ENCODE results near the gene MTERF2. TPM values are rescaled to one million over a fixed set of nuclear protein-coding genes. Genes with fewer than 3 reads are reported as not detected.

Gene MTERF2
- polyA plus RNA-seq, 4 donors, result 4.9 to 20.8 (median 13.5) TPM

DNA sequence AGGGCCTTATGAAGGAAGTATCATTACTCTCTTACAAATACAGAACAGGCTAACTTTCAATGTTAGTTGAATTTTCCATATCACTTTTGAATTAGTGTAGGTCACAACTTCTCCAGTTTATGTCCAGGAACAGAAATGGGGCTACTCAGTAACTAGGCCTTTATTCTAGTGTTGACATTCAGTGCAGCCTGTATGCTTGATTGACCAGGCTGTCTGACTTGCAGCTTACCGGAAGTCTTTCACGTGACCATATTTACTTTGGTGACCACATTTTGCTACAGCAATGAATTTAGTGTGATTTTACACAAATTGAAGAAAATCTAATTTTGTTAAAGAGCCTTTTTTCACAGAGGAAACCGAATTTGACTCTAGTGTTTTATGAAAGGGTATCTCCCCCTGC is 12.4 kb downstream of the MTERF2 start:
- Histone ChIP-seq H3K27ac (ENCODE audit: low read depth in 1 of 3, low read length in 2 of 3) (peak overlapping the region in 2 of 3 donors; percentile 4 to 51), H3K4me1 (ENCODE audit: control insufficient read depth in 3 of 3, insufficient read depth in 2 of 3, low read depth in 1 of 3, low read length in 2 of 3) (peaks cover 4 to 26% (median 14%) of the 10 kb centered on the region in 3 donors), H3K36me3 (ENCODE audit: control insufficient read depth in 3 of 3, insufficient read depth in 2 of 3, low read depth in 1 of 3, low read length in 3 of 3) (peaks cover 0 to 5% (median 4%) of the 10 kb centered on the region in 3 donors), H3K9me3 (ENCODE audit: control insufficient read depth in 2 of 2, insufficient read depth in 1 of 2, low read depth in 1 of 2, low read length in 1 of 2) (no peaks in the 10 kb centered on the region), H3K27me3 (ENCODE audit: control insufficient read depth in 3 of 3, insufficient read depth in 3 of 3, low read length in 3 of 3) (no peaks in the 10 kb centered on the region), H3K4me3 (ENCODE audit: low read depth in 1 of 3, low read length in 3 of 3) (no peak overlapping the region)
- WGBS, 3 donors, result 74 to 81% (median 77%) methylated on average over 3 of the region's 3 CpGs
- no peak for FAIRE-seq
- DNase-seq, result peak in 1 of 2 donors; percentile 43

DNA sequence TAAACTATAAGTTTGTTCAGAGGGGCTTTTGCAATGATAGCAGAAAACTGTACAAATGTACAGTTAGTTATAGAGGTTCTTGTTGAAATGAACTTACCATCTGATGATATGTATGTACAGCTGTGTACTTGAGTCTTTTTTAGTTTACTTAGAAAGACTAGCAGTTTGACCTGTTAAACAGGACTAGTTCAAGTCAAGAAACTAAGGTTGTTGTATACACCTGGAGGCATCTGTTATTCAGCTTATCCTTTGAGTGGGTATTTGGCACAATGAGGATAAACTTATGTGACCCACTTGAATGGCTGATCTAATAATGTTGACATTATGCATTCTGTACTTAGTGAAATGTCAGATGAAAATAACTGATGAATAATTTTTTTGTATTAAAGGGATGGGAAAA is 13.4 kb downstream of the MTERF2 start:
- Histone ChIP-seq H3K27me3 (ENCODE audit: control insufficient read depth in 3 of 3, insufficient read depth in 3 of 3, low read length in 3 of 3) (no peaks in the 10 kb centered on the region), H3K27ac (ENCODE audit: low read depth in 1 of 3, low read length in 2 of 3) (no peak overlapping the region), H3K4me3 (ENCODE audit: low read depth in 1 of 3, low read length in 3 of 3) (no peak overlapping the region), H3K36me3 (ENCODE audit: control insufficient read depth in 3 of 3, insufficient read depth in 2 of 3, low read depth in 1 of 3, low read length in 3 of 3) (peaks cover 0 to 5% (median 4%) of the 10 kb centered on the region in 3 donors), H3K4me1 (ENCODE audit: control insufficient read depth in 3 of 3, insufficient read depth in 2 of 3, low read depth in 1 of 3, low read length in 2 of 3) (peaks cover 4 to 25% (median 14%) of the 10 kb centered on the region in 3 donors), H3K9me3 (ENCODE audit: control insufficient read depth in 2 of 2, insufficient read depth in 1 of 2, low read depth in 1 of 2, low read length in 1 of 2) (no peaks in the 10 kb centered on the region)
- FAIRE-seq (no peak), DNase-seq (no peak)

DNA sequence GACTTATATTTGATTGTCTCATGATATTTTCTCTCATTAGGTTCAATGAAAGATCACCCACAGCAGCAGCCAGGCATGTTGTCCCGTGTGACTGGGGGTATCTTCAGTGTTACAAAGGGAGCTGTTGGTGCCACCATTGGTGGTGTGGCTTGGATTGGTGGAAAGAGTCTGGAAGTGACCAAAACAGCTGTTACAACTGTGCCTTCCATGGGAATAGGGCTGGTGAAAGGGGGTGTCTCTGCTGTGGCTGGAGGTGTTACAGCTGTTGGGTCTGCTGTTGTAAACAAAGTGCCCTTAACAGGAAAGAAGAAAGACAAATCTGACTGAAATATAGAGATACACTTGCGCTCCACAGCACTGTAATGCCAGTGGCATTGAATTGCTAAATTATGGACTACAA is 15.9 kb downstream of the MTERF2 start:
- DNase-seq, result no peak
- peaks cover 0 to 8% (median 7%) of the 10 kb centered on the region in 3 donors for H3K36me3 ChIP-seq (ENCODE audit: control insufficient read depth in 3 of 3, insufficient read depth in 2 of 3, low read depth in 1 of 3, low read length in 3 of 3)
- no peak for FAIRE-seq
- no peak overlapping the region for H3K27ac ChIP-seq (ENCODE audit: low read depth in 1 of 3, low read length in 2 of 3)
- 98% methylated on average over 2 of the region's 2 CpGs for WGBS, 3 donors
- no peaks in the 10 kb centered on the region for H3K27me3 ChIP-seq (ENCODE audit: control insufficient read depth in 3 of 3, insufficient read depth in 3 of 3, low read length in 3 of 3)
- H3K9me3 ChIP-seq (ENCODE audit: control insufficient read depth in 2 of 2, insufficient read depth in 1 of 2, low read depth in 1 of 2, low read length in 1 of 2), result no peaks in the 10 kb centered on the region
- H3K4me3 ChIP-seq (ENCODE audit: low read depth in 1 of 3, low read length in 3 of 3), result no peak overlapping the region
- H3K4me1 ChIP-seq (ENCODE audit: control insufficient read depth in 3 of 3, insufficient read depth in 2 of 3, low read depth in 1 of 3, low read length in 2 of 3), result peaks cover 4 to 17% (median 14%) of the 10 kb centered on the region in 3 donors

- no peak for DNase-seq
- Histone ChIP-seq H3K9me3 (ENCODE audit: control insufficient read depth in 2 of 2, insufficient read depth in 1 of 2, low read depth in 1 of 2, low read length in 1 of 2) (no peaks in the 10 kb centered on the region), H3K36me3 (ENCODE audit: control insufficient read depth in 3 of 3, insufficient read depth in 2 of 3, low read depth in 1 of 3, low read length in 3 of 3) (peaks cover 0 to 10% (median 5%) of the 10 kb centered on the region in 3 donors), H3K27me3 (ENCODE audit: control insufficient read depth in 3 of 3, insufficient read depth in 3 of 3, low read length in 3 of 3) (no peaks in the 10 kb centered on the region), H3K27ac (ENCODE audit: low read depth in 1 of 3, low read length in 2 of 3) (no peak overlapping the region), H3K4me1 (ENCODE audit: control insufficient read depth in 3 of 3, insufficient read depth in 2 of 3, low read depth in 1 of 3, low read length in 2 of 3) (no peaks in the 10 kb centered on the region), H3K4me3 (ENCODE audit: low read depth in 1 of 3, low read length in 3 of 3) (no peak overlapping the region)
- no peak for FAIRE-seq
- WGBS, 3 donors, result 84 to 92% (median 91%) methylated on average over 2 of the region's 2 CpGs
Measured at GRCh38 chr12:106964526-106964925, 22.4 kb downstream of the MTERF2 start.

GRCh38 chr12:106962286-106962685 is 24.7 kb downstream of the MTERF2 start:
- 86 to 94% (median 94%) methylated on average over 3 of the region's 3 CpGs for WGBS, 3 donors
- FAIRE-seq (no peak), DNase-seq (no peak)
- Histone ChIP-seq H3K36me3 (ENCODE audit: control insufficient read depth in 3 of 3, insufficient read depth in 2 of 3, low read depth in 1 of 3, low read length in 3 of 3) (peaks cover 0 to 11% (median 2%) of the 10 kb centered on the region in 3 donors), H3K4me3 (ENCODE audit: low read depth in 1 of 3, low read length in 3 of 3) (no peak overlapping the region), H3K27me3 (ENCODE audit: control insufficient read depth in 3 of 3, insufficient read depth in 3 of 3, low read length in 3 of 3) (no peaks in the 10 kb centered on the region), H3K27ac (ENCODE audit: low read depth in 1 of 3, low read length in 2 of 3) (no peak overlapping the region), H3K9me3 (ENCODE audit: control insufficient read depth in 2 of 2, insufficient read depth in 1 of 2, low read depth in 1 of 2, low read length in 1 of 2) (no peaks in the 10 kb centered on the region), H3K4me1 (ENCODE audit: control insufficient read depth in 3 of 3, insufficient read depth in 2 of 3, low read depth in 1 of 3, low read length in 2 of 3) (peaks cover 0 to 4% (median 0%) of the 10 kb centered on the region in 3 donors)

DNA sequence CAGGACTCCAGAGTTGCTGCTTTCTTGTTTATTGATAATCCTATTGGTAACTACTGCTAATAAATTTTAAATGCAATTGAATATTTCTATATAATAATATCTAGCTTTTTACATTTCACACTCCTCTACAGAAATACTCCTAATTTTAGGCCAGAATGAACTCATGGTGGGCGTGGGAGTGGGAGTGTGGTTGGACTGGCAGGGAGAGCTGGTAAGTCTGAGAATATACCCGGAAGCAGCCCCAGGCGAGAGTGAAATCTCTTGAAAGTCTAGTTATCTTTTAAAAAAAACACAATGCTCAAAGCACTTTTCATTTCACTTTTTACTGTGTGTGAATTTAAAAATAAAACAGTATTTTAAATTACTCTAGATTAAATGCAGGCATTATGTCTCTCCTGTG is 26.5 kb downstream of the MTERF2 start:
- no peaks in the 10 kb centered on the region for H3K27me3 ChIP-seq (ENCODE audit: control insufficient read depth in 3 of 3, insufficient read depth in 3 of 3, low read length in 3 of 3)
- H3K27ac ChIP-seq (ENCODE audit: low read depth in 1 of 3, low read length in 2 of 3), result no peak overlapping the region
- no peak for FAIRE-seq
- H3K4me3 ChIP-seq (ENCODE audit: low read depth in 1 of 3, low read length in 3 of 3), result no peak overlapping the region
- DNase-seq, result no peak
- peaks cover 0 to 4% (median 0%) of the 10 kb centered on the region in 3 donors for H3K4me1 ChIP-seq (ENCODE audit: control insufficient read depth in 3 of 3, insufficient read depth in 2 of 3, low read depth in 1 of 3, low read length in 2 of 3)
- H3K36me3 ChIP-seq (ENCODE audit: control insufficient read depth in 3 of 3, insufficient read depth in 2 of 3, low read depth in 1 of 3, low read length in 3 of 3), result peaks cover 0 to 9% (median 0%) of the 10 kb centered on the region in 3 donors
- 75 to 81% (median 78%) methylated on average over 3 of the region's 3 CpGs for WGBS, 3 donors
- no peaks in the 10 kb centered on the region for H3K9me3 ChIP-seq (ENCODE audit: control insufficient read depth in 2 of 2, insufficient read depth in 1 of 2, low read depth in 1 of 2, low read length in 1 of 2)

GRCh38 chr12:106957583-106957982 is 29.4 kb downstream of the MTERF2 start:
- Histone ChIP-seq H3K9me3 (ENCODE audit: control insufficient read depth in 2 of 2, insufficient read depth in 1 of 2, low read depth in 1 of 2, low read length in 1 of 2) (no peaks in the 10 kb centered on the region), H3K36me3 (ENCODE audit: control insufficient read depth in 3 of 3, insufficient read depth in 2 of 3, low read depth in 1 of 3, low read length in 3 of 3) (peaks cover 0 to 5% (median 0%) of the 10 kb centered on the region in 3 donors), H3K4me3 (ENCODE audit: low read depth in 1 of 3, low read length in 3 of 3) (peak overlapping the region in 2 of 3 donors; percentile 24 to 63), H3K4me1 (ENCODE audit: control insufficient read depth in 3 of 3, insufficient read depth in 2 of 3, low read depth in 1 of 3, low read length in 2 of 3) (peaks cover 0 to 7% (median 0%) of the 10 kb centered on the region in 3 donors), H3K27me3 (ENCODE audit: control insufficient read depth in 3 of 3, insufficient read depth in 3 of 3, low read length in 3 of 3) (no peaks in the 10 kb centered on the region), H3K27ac (ENCODE audit: low read depth in 1 of 3, low read length in 2 of 3) (no peak overlapping the region)
- DNase-seq (no peak), FAIRE-seq (no peak)
- 8 to 20% (median 9%) methylated on average over 1 of the region's 1 CpG for WGBS, 3 donors

GRCh38 chr12:106956048-106956578 is 30.8 kb downstream of the MTERF2 start:
- WGBS, 3 donors, result 0% methylated on average over 28 to 34 of the region's 34 CpGs
- Histone ChIP-seq H3K4me1 (ENCODE audit: control insufficient read depth in 3 of 3, insufficient read depth in 2 of 3, low read depth in 1 of 3, low read length in 2 of 3) (peaks cover 0 to 7% (median 0%) of the 10 kb centered on the region in 3 donors), H3K4me3 (ENCODE audit: low read depth in 1 of 3, low read length in 3 of 3) (peak overlapping the region; percentile 63 to 98 (median 95)), H3K9me3 (ENCODE audit: control insufficient read depth in 2 of 2, insufficient read depth in 1 of 2, low read depth in 1 of 2, low read length in 1 of 2) (no peaks in the 10 kb centered on the region), H3K36me3 (ENCODE audit: control insufficient read depth in 3 of 3, insufficient read depth in 2 of 3, low read depth in 1 of 3, low read length in 3 of 3) (peaks cover 0 to 5% (median 0%) of the 10 kb centered on the region in 3 donors), H3K27me3 (ENCODE audit: control insufficient read depth in 3 of 3, insufficient read depth in 3 of 3, low read length in 3 of 3) (no peaks in the 10 kb centered on the region), H3K27ac (ENCODE audit: low read depth in 1 of 3, low read length in 2 of 3) (peak overlapping the region; percentile 91 to 99 (median 98))
- DNase-seq, result no peak
- FAIRE-seq, result no peak
